ENCODE results near the gene PRLR.
"Not testable (repeated sequence)": the region's sequence is repeated elsewhere in the genome, so short reads cannot be mapped to it uniquely, and the experiment has no call there.

PRLR gene

DNA sequence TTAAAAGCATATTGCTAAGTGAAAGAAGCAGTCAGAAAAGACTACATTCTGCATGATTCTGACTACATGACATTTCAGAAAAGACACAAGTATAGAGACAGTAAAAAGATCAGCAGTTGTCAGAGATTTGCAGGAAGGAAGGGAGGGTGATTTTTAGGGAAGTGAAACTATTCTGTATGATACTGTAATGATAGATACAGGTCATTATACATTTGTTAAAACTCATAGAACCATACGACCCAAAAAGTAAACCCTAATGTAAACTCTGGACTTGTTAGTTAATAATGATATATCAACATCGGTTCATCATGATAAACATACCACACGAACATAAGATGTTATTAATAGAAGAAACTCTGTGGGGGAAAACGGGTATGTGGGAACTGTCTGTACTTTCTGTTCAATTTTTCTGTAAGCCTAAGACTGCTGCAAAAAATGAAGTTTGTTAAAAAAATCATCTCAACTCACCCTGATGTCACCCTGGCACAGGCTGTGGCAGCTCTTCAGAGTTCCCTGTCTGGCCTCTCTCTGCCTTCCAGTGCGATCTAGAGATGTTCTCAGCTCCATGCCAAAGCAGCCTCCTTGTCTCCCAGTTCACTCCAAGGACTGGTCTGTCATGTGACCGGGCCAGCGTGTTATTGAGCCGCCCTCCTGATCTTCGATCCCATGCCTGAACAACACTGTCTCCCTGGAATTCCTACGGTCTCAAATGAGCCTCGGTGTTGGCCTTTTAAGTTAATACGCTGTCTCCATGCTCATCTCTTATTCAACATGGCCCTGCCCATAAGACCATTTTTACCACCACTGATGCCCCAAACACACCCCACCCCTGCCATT is 35.4 kb downstream of the PRLR start:
- peak; percentile 46 to 72 (median 72) for DNase-seq

DNA sequence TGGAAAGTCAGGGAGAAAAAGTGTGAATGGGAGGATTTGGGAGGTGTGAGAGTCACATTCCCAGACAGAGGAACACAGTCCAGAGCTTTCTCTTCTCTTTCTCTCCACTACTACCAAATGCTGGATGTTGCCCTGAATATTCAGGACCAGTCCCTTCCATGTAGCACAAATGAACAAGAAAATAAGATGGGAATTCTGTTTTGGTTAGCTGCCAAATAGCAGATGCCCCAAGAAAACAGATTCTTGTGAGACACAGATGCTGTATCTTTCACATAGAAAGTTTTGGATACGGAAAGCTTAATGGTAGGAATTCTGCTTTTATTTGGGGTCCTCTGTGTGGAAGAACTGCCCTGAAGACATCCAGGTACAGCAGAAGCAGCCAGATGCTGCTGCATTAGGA is 37.8 kb downstream of the PRLR start:
- no peak for DNase-seq

DNA sequence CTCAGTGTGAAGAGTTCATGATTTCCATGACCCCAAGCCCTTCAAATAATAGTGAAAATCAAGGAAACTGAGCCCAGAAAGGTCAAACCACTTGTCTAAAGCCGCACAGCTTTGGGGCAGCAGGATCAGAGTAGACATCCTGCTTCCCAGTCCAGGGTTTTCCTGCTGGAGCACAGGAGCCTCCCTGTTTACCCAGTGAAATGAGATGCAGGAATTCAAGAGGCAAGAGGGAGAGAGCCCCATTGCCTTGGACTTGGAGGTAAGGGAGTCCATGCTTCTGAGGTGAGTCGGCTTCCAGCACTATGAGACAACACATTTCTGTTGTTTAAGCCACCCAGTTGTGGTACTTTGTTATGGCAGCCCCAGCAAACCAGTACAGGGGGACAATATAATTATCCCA is 40.5 kb downstream of the PRLR start:
- not testable (repeated sequence) for DNase-seq

DNA sequence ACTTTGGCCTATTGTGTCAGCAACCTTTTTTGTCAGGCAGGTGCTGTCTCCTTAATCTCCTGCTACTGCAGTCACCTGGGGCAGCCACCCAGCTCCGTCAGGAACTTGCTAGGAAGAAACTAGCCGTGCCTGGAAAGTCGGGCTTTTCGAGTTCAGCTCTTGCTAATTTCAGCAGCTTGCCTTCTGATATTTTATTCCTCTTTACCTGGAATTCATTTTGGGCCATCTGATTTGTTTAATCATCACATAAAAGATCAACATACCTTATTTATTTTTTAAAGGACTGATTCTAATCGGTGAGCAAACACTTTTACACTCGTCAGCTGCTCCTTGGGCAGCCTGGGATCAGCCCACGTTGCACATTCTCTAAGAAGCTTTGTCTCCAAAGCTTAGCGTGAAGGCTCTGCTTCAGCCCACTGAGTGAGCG is 42.2 kb downstream of the PRLR start:
- no peak for DNase-seq

DNA sequence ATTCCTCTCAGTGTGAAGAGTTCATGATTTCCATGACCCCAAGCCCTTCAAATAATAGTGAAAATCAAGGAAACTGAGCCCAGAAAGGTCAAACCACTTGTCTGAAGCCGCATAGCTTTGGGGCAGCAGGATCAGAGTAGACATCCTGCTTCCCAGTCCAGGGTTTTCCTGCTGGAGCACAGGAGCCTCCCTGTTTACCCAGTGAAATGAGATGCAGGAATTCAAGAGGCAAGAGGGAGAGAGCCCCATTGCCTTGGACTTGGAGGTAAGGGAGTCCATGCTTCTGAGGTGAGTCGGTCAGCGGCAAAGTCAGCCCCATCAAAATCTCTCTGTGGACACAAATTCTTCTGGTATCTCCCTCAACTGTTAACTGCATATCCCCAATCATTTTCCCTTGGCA is 42.7 kb downstream of the PRLR start:
- DNase-seq: not testable (repeated sequence)

DNA sequence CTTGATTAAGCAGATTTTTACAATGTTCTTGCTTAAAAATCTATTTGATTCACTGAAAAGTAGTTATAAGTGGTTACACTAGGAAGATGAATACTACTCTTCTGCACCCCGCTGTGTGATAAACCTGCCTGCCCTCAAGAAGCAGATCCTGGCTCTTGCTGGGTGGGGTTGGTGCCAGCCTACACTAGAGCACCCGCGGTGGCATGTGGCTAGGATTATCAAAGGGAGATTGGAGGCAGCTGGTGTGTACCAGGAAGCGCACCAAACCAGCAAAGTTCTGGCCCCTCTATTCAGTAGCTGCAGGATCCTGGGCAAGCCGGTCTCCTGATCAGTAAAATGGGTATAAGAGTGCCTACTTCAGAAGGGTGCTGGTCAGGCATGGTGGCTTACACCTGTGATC is 43.5 kb downstream of the PRLR start:
- no peak for DNase-seq

DNA sequence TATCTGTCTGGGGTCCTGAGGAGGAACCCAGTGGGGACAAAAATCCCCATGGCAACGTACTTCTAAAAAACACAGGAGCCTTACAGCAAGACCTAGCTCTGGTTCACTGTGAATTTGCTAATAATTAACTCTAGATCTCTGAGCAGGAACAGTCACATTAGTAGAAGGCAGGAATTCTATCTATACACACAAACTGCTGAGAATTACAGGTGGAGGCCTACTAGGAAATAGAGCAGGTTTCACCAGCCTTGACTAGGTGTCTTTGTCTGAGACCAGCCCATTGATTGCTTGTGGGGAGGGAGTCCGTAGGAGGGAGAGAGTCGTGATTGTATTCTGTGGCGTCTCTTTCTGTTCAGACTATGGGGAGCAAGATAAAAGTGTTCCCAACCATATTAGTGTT is 44.8 kb downstream of the PRLR start:
- DNase-seq: no peak

DNA sequence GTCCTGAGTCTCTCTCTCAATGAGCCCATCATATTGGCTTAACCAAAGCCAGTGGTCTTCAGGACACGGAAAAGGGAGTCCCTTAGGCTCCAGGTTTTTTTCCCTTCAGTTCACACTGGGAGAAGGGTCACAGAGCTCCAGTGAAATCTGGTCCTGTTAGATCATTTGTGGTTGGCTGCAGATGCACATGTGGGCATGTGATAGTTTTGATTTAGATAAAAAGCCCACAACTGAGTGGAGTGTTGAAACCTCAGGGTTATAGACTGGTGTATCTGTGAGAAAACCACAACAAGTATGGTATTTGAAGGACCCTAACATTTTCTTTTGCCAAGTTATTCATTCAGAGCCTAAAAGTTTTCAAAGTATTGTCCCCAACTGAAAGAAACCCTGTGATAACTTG is 46.7 kb downstream of the PRLR start:
- DNase-seq: no peak

DNA sequence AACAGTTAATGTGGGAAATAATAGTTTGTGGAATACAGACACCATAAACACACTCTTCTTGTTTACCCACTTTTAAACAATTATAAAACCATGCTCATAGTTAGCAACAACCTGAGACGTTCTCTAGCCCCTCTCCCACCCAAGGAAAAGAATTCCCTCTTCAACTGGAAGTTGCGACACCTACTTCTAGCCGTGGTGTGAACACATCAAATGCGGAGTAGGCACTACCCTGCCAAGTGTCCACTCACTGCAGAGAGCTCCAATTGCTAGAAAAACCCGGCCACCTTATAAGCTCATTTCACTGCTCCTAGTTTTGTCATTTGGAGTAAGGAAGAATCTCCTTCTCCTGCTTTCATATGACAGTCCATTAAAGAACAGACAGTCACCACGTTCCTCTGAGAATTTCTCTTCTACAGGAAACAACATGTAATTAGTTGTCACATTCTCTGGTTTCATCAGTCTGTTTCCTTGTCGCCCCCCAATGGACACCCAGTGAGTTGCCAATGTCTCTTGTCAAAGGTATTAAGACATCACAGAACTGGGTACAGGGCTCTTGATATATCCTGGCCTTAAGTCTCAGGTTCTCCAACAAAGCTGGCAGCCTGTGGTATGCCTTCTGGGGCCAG is 47.3 kb downstream of the PRLR start:
- peak; percentile 61 to 69 (median 63) for DNase-seq

DNA sequence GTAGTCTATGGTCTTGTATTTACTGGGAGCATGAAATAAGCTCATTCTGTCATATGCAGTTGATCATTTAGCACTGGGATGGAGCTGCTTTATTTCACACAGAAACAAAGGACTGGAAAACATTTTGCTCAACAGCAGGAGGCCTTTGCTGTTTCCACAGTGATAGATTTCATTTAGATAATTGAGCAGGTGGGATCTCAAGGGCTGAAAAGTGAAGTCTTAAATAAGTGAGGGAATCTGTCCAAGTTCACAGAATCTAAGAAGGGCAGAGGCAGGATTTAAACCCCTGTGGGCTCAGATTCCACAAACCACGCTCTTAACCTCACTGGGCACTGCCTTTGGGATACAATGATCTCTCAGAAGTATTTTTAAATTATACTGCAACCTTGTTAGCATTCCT is 47.8 kb downstream of the PRLR start:
- no peak for DNase-seq

DNA sequence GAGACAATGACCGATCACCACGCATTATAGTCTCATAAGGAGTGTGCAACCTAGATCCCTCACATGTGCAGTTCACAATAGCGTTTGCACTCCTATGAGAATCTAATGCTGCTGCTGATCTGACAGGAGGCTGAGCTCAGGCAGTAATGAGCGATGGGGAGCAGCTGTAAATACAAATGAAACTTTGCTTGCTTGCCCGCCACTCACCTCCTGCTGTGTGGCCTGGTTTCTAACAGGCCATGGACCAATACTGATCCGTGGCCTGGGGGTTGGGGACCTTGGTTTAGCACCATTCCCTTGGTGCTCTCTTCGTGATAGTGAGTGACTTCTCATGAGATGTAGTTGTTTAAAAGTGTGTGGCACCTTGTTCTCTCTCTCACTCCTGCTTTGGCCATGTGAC is 50.2 kb downstream of the PRLR start:
- no peak for DNase-seq

DNA sequence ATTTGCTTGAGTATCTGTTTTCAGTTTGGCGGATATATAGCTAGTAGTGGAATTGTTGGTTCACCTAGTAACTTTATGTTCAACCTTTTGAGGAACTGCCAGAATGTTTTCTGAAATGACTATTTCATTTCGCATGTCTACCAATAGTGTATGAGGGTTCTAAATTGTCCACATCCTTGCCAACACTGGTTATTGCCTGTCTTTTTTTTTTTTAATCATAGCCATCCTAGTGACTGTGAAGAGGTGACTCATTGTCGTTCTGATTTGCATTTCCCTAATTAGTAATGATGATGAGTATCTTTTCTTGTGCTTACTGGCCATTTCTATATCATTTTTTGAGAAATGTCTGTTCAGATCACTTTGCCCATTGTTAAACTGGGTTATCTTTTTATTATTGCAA is 52.5 kb downstream of the PRLR start:
- DNase-seq: peak in 1 of 3 donors; percentile 6

DNA sequence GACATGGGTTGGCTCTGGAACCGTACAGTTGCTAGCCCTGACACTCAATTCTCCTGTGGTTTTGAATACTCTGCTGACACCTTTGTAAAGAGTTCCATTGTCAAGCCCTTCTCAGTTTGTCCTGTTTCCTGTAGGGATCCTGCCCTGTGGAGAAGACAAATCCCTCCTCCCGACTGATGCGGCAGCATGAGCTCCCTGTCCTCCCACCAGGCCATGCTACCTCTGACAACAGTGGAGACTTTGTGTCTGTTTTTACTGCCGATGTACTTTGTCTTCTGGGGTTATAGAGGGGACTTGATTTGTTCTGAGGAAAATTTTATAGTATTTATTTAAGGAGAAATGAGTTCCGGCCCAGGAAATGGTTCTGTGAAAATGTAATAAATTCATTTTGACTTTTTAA is 57.8 kb downstream of the PRLR start:
- no peak for DNase-seq

DNA sequence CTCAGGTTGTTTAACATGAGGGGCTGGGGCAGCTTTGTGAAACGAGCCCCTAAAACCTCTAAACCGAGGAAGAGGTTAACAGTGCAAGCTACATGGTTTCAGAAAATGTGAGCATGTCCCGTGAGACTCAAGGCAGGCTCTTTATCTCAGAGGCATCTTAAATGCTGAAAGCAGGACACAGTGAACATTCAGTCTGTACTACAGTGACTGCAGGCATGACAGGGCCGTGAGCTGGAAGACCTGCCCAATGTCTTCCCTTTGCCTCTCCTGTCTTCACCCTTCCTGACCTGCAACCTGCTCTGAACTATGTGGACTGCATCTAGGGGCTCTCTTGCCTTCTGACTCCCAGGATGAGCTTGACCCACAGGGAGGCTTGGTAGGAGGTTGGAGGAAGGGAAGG is 58.3 kb downstream of the PRLR start:
- DNase-seq: no peak

DNA sequence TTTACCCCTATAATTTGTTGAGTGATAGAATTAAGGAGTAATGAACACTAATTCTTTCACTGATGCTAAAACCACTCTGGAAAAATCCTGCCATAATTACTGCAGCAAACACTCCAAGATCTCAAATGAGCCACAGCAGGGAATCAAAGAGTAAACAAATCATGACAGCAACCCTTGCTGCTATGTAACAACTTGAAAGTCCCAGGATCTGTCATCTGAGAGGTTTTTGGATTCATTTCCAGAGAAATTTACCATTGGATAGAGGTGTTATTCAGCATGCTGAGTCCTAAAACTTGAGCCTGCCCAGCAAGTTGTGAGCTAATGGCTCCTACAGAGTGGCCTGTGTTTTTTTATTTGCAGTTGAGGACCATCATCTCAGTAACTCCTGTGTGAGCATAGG is 59.2 kb downstream of the PRLR start:
- DNase-seq: no peak

DNA sequence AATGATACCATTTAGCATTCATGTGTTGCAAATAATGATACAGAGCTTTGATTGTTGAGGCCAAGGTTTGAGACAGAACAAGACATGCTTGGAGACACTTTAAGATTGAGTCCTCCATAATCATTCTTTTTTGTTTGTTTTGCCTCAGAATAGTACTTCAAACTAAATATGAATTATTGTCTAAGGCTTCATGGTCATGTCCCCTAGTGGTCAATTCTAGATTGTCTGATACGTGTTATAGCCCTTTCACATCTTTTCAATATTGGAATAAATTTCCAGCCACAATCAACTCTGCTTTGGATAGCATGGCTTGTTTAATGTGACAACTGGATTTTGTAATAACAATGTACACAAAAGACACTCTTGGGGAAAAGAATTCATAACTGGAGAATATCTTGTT is 64.2 kb downstream of the PRLR start:
- no peak for DNase-seq

DNA sequence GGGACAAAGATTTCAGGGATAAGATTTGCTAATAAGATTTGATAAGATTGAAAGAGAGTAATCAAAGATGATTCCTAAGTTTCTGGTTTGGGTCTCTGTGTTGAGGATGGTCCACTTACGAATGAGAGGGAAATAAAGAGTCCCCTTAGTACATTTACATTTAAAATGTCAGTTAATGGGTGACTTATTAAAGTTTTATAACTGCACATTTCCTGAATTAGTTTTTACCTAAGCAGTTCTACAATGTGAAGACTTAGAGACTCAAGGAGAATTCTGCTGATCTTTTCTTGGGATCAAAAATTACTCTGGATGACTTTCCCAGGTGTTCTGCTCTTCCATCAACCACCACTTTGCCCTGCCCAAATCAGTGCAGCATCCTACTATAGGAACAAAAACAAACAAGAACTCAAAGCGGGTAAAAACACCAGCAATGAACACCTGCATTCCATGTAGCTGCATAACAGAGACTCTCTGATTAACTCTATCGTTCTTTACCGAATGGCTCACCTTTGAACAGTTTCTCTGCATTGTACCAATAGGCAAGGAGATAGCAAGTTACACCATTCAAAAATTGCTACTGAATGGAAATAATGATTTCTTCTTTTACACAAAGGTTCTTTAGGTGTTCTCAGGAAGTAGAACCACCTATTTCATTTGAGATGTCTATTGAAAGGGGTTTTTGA is 65.3 kb downstream of the PRLR start:
- no peak for DNase-seq

DNA sequence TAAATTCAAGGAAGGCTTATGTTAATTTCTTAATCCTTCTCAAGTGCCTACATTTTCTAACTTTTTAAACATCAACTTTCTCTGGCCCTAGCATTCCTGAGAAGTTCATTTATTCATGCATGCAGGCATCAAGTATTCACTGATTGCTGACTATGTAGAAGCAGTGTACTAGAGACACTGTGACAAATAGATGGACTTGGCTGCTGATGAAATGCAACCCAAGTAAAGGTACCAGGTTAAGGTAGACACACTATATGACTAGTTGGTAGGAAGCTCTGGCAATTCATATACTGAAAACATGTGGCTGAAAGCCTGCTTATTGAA is 66.6 kb downstream of the PRLR start:
- DNase-seq: no peak

DNA sequence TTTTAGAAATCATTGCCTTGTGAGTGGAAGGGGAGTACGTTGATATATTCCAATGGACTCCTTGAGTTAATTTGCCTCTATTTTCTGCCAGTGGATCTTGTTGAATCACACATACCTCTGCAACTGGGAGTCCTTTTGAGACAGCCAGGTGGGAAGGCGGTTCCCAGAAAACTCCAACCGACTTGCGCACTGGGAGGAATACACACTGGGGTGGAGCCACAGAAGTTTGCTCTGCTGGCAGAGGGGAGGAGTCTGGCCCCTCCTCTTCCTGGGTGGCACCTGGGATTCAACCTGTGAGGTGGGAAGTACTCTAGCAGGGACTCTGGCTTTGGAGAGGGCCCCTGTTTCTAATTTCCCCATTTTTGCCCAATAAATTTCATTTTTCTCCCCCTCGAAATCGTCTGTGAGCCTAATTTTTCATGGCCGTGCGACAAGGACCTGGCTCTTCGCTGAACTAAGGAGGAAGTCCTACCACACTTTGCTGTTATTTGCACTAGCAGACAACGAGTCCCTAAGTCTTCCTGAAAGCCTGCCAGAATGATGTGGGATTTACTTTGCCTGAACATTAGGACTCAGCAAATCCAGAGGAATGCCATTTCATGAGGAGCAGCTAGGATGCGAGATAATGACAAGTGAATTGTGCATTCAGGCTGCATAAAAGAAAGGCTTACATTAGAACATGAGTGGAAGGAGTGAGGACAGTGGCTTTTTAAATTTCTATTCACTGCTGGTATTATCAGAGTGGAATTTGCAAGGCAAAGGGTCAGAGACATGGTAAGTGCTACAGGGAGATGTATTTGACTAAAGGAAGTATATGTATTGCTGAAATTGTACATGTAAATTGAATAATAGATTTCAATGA is 67.2 kb downstream of the PRLR start:
- no peak for DNase-seq

DNA sequence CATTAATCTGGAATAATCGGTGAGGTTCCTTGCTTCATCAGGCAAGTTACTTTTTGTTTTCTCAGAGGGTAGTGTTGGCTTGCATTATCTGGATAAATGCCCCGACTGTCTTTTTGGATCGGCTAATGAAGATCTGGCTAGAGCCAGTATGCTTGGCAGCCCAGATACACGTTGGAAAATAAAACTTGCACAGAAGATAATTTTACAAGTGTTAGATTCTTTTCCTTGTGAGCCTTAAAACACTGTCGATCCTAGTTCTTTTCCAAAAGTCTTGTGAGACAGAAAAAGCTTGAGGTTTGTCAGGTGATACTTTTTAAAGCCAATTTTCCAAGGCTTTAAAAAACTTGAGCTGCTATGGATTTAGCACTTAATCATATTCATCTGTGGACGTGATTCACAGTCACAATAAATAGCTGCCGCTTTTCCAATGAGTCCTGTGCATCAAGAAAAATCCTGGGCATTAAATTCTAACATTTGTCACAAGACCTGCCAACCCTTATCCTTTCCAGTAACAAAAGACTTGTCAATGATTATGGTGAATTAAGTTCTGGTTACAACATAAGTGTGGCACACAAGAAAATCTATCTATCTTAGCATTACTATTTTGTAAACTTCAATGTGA is 68.5 kb downstream of the PRLR start:
- no peak for DNase-seq

DNA sequence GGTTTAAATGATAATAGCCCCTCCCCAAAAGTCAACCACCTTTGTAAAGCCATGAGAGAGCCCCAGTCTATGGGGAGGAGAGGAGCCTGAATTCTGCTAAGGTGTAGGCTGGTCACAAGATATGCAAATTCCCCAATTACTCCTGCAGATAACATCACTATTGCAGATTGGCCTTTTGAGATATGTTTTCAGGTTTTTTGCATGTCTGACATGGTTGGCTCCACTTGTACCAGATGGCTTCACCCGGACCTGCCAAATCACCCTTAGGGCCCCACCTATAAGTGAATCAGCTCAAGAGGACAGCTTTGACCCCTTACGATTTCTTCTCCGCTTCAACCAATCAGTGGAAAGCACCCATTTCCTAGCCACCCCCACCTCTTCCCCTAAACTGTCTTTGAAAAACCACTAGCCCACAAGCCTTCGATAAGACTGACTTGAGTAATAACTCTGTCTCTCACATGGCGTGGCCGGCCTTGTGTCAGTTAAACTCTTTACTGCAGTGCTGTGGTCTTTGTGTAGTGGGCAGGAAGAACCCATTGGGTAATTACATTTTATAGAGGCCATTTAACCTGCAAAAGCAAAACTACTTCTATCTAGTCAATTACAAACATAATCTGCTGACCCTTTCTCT is 69.7 kb downstream of the PRLR start:
- no peak for DNase-seq

DNA sequence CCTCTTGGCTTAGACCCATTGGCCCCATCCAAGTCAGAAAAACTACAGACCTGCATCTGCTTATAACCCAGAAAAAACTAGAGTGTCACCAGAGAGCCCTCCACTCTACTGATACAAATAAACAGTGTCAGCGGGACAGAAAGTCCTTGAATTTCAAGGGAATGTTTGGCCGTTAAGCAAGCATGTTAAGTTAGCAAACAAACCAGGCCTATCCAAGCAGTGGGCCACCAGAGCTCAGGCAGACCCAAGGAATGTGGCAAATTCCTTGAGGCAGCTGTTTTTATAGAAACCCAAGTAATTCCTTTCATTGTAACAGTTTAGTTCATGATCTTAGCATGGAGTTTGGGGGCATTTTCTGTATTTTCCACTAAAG is 70.9 kb downstream of the PRLR start:
- no peak for DNase-seq

All from suppressor macrophage treated with lipopolysaccharide for 1 hour (primary cell).